AG04450 (cell line): Measurements from ENCODE around the gene MTF2. TPM values are rescaled to one million over a fixed set of nuclear protein-coding genes. Genes with fewer than 3 reads are reported as not detected.

Source experiments
- CTCF ChIA-PET: fragments of 300-600, 350-600 bp; formaldehyde crosslinking; extraction: SDS; loops from one replicate; lab custom pipeline; 2022; ENCODE audit warnings: antibody characterized with exemption, inconsistent platforms; lab: Charles Lee
- POLR2A ChIA-PET: fragments of 350-600 bp; formaldehyde crosslinking; extraction: SDS; loops from one replicate; lab custom pipeline; 2021; ENCODE audit warnings: antibody characterized with exemption, inconsistent platforms; lab: Yijun Ruan, JAX
- DNase-seq: peaks from one replicate; pipeline ENCODE4 v3.0.0-alpha.2; 2011; ENCODE audit warnings: low read depth, low spot score
- H3K27ac ChIP-seq: one replicate; pipeline ENCODE4 v1.5.1; 2012; ENCODE audit warnings: low read depth, low read length, control low read depth
- H3K27me3 ChIP-seq: one replicate; pipeline ENCODE4 v1.6.0; 2012; ENCODE audit warnings: low read length; ENCODE audit not compliant: control insufficient read depth, insufficient read depth
- H3K4me3 ChIP-seq: 2 replicates; pipeline ENCODE4 v1.5.1; 2011; ENCODE audit warnings: mild to moderate bottlenecking, low read depth, low read length, control low read depth
- H3K9me3 ChIP-seq: 2 replicates; pipeline ENCODE4 v1.5.1; 2012; ENCODE audit warnings: low read length; ENCODE audit not compliant: control insufficient read depth, insufficient read depth
- CTCF ChIP-seq: IDR thresholded peaks from 2 replicates; pipeline ENCODE4 v1.5.1; 2011; ENCODE audit warnings: low read depth, low read length, control low read depth, inconsistent platforms
- polyA plus RNA-seq: library from polyadenylated mRNA; depleted of rRNA; stranded (reverse); fragments of >200 nt; gene quantifications from 2 replicates; pipeline ENCODE4 v1.2.3, GENCODE V29; 2011

Gene MTF2
- polyA plus RNA-seq, 1 experiment = 23.9 TPM

GRCh38 chr1:93143136-93143535 lies 64.1 kb downstream of the MTF2 start:
- ChIA-PET POLR2A (no interaction called here), CTCF (interaction anchor here (1.0 kb wide), 1 partner anchor 25 kb away, joined by 3 read pairs; no protein-coding TSS in a partner anchor)
- Histone ChIP-seq H3K27me3 (no peaks in the 10 kb centered on the region), H3K9me3 (no peaks in the 10 kb centered on the region), H3K27ac (no peak overlapping the region), H3K4me3 (no peak overlapping the region)
- no peak for TF ChIP-seq CTCF
- DNase-seq = no peak

GRCh38 chr1:93143769-93144168 lies 64.7 kb downstream of the MTF2 start:
- ChIA-PET POLR2A (interaction anchor here (0.6 kb wide), 1 partner anchor 281 kb away, joined by 4 read pairs; no protein-coding TSS in a partner anchor), CTCF (interaction anchor here (0.7 to 1.3 kb wide), 2 partner anchors 175 to 285 kb away, joined by 3 read pairs; no protein-coding TSS in a partner anchor)
- DNase-seq = no peak
- Histone ChIP-seq H3K27me3 (no peaks in the 10 kb centered on the region), H3K9me3 (no peaks in the 10 kb centered on the region), H3K4me3 (no peak overlapping the region), H3K27ac (no peak overlapping the region)
- TF ChIP-seq CTCF = no peak

GRCh38 chr1:93148001-93148400 lies 68.9 kb downstream of the MTF2 start:
- Histone ChIP-seq H3K27ac (no peak overlapping the region), H3K4me3 (no peak overlapping the region), H3K27me3 (no peaks in the 10 kb centered on the region), H3K9me3 (no peaks in the 10 kb centered on the region)
- no peak for DNase-seq
- ChIA-PET CTCF (no interaction called here), POLR2A (no interaction called here)
- TF ChIP-seq CTCF = no peak

- no peak for DNase-seq
- no peak overlapping the region for H3K4me3 ChIP-seq
- POLR2A ChIA-PET = no interaction called here
- no peak for TF ChIP-seq CTCF
- no peaks in the 10 kb centered on the region for H3K27me3 ChIP-seq
- no peaks in the 10 kb centered on the region for H3K9me3 ChIP-seq
- CTCF ChIA-PET = no interaction called here
- no peak overlapping the region for H3K27ac ChIP-seq
These were observed 71.6 kb downstream of the MTF2 start for GRCh38 chr1:93150729-93151128.

- CTCF ChIA-PET = interaction anchor here (1.2 kb wide), 1 partner anchor 157 kb away, joined by 3 read pairs; no protein-coding TSS in a partner anchor
- no peak for DNase-seq
- Histone ChIP-seq H3K27ac (no peak overlapping the region), H3K9me3 (no peaks in the 10 kb centered on the region), H3K4me3 (no peak overlapping the region), H3K27me3 (no peaks in the 10 kb centered on the region)
- TF ChIP-seq CTCF = no peak
- POLR2A ChIA-PET = no interaction called here
These were observed 72.4 kb downstream of the MTF2 start for GRCh38 chr1:93151474-93151873.
